GM19324 (cell line): ENCODE data around the gene PKP1.

Source experiments
- ATAC-seq: cut with Tn5 transposase; IDR thresholded peaks from one replicate; pipeline ENCODE4 v1.9.1; 2021; ENCODE audit warnings: mild to moderate bottlenecking, moderate library complexity; ENCODE audit not compliant: unreplicated experiment, low FRiP score

PKP1 gene

DNA sequence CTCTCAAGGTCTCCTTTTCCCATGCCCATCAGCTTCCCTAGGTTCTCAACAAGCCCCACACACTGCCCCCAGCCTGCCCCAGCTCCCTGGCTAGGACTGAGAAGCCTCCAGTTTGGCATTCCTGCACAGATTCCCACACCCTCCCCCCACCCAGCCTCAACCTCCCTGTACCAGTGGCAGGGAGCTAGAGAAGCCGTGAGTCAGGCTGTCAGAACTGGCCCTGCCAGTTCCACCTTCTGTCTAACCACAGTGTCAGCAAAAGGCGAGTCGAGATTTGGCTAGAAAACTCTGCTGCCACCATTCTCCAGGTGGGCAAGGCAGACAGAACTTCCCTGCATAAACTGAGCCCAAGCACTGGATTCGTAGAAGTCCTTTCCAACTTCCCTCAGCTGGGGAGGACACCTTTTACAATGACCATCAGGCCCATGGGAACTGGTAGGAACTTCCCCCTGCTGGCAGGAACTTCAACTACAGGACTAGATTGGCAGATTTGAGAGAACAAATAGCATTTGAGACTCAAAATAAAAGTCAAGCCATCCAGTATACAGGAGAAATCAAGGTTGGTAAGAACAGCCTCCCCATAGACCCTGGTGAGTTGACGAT, 63.1 kb downstream of the PKP1 start:
- ATAC-seq, result no peak

DNA sequence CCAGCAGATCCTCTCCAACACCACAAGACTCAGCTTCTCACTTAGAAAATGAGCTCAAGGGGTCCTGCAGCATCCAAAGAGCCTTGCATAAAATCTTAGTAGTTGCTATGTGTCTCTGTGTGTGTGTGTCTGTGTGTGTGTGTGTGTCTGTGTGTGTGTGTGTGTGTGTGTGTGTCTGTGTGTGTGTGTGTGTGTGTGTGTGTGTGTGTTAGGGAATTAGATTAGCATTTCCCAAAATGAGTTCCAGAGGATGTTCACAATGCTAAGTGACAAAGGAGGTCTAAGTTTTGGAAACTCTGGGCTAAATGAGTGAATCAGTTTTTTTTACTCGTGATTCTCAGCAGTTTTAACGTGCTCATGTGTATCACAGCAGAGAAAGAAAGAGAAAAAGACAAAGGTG, 63.7 kb downstream of the PKP1 start:
- no peak for ATAC-seq

DNA sequence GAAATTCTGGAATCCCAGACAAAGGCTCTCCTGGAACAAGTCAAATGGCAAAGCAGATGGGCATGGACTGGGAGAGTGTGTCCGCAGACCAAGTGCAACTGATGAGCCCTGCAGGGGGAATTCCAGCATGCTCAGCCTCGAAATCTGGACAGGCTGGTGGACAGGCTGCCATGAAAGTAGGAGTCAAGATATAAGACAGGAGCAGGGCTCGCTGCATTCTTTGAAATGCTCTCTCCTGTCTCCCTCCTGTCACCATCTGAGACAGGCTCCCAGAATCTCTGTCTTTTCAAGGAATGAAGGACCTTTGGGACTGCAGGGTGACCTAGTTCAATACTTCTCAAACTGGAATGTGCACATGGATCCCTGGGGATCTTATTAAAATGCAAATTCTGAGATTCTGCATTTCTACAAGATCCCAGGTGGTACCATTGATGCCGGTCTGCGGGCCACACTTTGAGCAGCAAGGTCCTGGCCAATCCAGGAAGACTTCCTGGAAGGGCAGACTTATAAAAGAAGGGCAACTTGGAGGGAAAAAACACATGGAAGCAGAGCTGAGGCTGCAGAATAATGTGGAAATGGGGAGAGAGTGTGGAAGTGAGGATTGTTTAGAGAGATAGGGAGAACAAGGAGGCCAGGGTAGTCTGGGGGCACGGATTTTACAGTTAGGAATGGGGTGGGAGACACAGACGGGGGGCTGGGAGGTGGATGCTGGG, 64.3 kb downstream of the PKP1 start:
- ATAC-seq, result no peak

DNA sequence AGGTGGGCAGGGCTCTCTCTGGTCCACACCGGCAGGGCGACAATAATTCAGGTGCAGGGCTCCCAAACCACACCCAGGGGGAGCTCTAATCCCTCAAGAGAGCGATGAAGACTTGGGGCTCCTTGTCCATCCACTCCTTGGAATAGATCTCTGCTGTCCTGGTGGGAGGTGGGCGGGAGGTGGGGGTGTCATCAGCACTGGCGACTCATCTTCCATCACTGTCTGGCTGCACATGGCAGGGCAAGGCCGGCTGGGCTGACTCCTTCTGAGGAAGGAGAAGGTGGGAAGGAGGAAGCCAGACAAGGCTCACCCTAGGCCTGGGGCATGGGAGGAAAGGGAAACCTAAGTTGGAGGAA, 64.9 kb downstream of the PKP1 start:
- no peak for ATAC-seq

DNA sequence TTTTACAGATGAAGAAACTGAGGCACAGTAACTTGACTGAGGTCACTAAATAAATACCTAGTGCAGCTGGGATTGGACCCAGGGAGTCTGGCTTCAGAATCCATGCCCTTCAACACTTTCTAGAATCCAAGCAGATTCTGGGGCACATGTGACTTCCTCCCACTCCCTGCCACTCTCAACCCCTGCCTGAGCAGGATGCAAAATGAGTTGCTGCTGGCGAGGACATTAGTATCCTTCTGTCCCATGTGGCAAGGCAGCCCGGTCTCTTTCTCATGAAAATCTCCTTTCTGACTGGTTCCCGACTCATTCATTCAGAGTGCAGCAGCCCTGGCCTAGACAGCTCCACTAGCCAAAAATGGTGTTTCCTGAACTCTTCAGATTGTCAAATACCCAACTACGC, 65.8 kb downstream of the PKP1 start:
- no peak for ATAC-seq

DNA sequence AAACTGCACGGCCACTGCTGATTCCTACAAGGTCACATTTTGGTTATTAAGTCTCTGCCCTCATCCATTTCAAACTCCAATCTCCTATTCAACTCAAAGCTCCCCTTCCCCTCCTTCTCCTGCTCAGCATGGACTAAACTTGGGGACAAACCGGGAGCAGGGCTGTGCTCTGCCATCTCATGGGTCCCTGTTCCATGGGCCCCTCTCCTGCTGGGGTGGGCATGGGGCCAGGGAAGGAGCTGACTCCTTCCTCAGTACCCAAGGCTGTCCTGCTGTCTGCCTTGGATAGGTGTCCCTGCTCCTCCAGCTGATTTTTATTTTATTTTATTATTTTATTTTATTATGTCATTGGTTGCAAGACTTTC, 67.0 kb downstream of the PKP1 start:
- no peak for ATAC-seq

DNA sequence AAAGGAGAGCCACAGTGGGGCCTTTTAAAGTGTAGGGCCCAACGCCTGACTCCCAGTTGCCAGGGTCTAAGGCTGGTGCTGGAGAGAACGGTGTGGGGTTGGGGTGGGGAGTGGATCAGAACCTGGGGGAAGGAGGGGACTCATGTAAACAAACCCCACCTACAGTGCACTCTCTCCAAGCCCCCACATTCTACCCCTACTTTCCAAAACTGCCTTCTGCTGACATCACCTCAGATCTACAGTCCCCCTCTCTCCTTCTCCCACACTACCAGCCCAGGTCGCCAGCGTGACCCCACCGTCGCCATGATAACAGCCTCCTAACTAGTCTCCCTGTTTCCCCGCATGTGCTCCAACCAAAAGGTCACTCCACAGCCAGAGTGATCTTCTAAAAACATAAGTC, 67.6 kb downstream of the PKP1 start:
- no peak for ATAC-seq

DNA sequence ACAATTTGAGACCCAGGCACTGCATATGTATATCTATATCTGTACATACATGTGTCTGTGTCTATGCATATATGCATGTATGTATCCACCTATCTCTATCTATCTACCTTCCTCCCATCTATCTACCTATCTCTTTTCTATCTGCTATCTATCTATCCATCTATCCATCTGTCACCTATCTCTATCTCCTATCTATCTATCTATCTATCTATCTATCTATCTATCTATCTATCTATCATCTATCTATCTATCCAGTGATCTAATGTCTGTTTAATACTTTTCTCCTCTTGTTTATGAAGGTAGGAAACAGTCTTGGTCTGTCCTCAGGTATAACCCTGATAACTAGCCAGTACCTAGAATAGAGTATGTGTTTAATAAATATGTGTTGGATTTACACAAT, 68.3 kb downstream of the PKP1 start:
- ATAC-seq, result no peak

DNA sequence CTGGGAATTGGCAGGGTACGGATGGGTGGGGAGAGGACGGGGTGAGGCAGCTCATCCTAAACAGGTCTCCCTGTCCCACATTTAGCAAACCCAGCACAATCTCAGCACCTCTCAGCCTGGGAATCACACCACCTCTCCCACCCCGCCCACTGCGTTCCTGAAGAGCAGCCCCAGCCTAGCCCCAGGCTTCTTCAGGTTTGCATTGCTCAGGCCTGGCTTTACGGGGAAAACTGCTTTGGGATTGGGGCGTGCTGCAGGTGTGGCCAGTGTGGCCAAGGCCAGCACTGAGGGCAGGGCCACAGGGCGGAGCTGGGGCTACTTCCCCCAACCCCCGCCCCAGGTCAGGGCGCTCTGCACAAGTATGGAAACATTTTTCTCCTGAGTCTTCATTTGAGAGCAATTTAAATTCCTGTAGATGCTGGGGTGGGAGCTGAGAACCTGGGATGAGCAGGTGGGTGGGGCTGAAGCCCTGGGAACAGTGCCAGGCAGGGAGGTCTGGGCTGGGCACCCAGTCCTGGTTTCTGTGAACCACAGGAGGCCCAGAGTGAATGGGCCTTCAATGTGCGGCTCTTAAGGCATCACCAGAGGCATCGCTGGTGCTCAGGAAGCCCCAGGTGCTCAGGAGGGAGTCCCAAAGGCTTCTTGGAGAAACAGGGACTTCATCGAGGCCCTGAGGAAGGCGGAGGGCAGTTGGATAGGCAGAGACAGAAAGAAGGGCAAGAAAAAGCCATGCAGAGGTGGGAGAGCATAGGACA, 70.1 kb downstream of the PKP1 start:
- ATAC-seq, result no peak

DNA sequence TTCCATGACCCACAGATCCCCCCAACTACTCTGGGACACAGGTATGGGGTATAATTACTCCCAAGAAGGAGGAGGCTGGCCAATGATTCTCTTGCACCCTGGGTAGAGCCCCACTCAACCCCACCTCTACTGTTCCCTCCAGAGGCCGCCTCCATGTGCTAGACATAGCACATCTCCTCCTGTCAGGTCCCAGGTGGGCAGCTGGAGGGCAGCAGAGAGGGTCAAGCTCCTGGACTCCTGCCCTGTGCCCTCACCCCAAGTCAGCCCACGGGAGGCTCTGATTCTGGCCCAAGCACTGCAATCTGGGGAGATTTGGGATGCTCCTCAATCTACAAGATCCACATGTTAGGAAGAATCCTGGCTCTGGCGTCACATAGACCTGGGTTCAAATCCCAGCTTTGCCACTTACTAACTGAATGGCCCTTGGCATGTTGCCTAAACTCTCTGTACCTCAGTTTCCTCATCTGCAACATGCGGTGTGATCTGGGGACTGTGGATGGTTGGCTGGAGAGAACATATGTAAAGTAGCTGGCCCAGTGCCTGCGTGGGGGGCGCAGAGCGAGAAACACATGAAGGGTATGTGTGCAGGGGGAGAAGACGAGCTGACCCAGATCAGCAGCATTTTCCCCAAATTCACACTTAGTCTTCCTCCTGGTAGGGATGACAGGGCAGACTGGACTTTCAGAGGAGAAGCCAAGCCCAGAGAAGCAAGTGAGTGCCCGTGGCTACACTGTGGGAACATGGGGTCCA, 71.0 kb downstream of the PKP1 start:
- ATAC-seq, result no peak

DNA sequence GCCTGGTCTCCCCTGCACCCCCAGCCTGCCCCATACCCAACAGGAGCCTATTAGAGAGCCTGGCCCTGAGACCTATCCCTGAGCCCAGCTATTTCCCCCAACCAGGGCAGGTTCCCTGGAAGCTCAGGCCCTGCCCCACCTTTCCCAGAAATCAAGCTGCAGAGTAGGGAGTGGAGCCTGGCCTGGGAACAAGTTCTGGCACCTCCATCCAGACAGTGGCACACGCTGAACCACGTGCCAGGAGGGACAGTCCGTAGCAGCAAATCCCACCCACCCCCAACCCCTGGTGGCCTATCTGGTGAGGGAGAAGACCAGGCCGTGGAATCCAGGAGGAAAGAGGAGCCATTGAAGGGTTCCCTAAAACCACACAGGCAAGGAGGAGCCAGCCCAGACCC, 71.6 kb downstream of the PKP1 start:
- ATAC-seq, result no peak

DNA sequence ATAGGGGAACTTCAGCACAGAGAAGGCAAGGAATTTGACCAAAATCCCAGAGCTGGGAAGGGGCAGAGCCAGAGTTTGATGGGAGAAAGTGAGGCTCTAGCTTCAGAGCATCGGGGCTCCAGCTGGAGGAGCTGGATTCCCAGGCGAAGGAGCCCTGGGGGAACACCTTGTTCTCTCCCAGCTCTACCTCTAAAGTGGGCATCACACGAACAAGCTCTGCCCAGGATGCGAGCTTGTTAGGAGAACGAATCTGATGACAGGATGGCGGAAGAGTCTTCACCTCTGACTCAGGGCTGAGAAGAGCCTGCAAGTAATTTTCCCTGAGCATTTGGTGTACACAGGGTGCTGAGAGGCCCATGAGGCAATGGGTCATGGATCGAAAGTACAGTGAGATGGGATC, 72.2 kb downstream of the PKP1 start:
- ATAC-seq, result no peak

DNA sequence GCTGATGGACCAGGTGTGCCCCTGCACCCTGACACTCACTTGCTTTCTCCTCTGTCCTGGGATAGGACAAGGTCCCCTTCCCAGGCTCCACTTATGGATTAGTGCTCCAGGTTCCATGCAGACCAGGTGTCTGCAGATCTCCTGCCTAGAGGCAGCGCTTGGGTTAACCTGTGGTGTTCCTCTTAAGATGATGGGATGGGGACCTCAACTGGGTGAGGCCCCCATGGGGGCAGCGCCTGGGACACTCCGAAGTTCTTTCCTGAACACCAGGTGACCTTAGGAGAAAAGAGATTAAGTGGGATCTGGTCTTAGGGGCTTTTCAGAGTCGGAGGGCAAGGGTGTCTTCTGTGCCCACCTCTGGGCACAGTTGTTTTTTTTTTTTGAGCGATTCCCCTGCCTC, 72.9 kb downstream of the PKP1 start:
- ATAC-seq, result no peak

DNA sequence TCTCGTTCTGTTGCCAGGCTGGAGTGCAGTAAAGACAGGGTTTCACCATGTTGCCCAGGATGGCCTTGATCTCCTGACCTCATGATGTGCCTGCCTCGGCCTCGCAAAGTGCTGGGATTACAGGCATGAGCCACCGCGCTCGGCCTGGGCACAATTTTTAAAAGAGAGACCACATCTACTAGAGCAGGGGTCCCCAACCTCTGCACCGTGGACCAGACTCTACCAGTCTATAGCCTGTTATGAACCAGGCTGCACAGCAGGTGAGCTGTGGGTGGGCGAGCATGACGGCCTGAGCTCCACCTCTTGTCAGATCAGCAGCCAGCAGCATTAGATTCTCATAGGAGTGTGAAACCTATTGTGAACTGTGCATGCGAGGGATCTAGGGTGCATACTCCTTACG, 73.4 kb downstream of the PKP1 start:
- ATAC-seq, result no peak

DNA sequence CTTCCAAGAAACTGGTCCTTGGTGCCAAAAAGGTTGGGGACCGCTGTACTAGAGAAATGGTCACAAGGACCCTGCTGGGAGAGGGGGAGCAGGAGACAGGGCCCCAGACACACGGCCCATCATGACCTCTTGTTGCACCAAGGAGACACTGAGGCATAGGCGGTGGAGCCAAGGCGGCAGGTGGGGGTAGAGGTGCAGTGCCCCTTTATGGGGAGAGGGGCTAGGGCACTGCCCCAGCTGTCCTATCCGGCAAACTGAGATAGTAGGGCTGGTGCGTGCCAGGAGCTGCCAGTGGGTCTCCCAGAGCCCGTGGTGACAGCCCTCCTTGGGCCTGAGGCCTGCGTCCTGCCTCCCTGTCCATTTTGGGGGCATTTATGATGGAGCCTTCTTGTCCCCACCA, 73.9 kb downstream of the PKP1 start:
- no peak for ATAC-seq

DNA sequence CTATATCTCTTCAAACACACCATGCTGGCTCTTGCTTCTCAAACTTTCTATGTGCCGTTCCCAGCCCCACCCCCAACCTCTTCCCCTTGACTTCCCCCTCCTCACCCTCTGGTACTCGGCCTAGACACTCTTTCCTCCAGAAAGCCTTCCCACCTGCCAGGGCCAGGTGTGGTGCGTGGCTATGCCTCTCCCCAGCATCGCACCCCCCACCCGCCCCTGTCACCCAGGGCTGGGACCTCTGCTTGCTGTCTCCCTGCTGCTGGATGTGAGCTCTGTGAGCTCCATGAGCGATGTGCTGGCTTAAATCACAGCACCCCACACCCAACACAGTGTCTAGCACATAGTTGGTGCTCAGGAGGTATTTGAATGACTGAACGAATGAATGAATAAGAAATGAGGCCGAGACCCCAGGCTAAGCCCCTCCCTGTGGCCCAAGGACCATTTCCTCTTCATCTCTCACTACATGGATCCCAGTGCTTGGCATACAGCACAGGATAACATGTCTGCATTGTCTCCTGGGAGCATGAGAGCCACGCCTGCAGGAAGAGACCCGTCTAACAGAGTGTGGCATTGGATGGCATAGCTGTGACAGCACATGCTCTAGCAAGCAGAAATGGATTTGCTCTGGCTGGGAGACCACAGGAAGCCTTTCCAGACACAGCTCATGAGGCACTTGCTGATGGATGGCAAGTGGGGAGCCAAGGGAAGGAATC, 74.5 kb downstream of the PKP1 start:
- no peak for ATAC-seq

DNA sequence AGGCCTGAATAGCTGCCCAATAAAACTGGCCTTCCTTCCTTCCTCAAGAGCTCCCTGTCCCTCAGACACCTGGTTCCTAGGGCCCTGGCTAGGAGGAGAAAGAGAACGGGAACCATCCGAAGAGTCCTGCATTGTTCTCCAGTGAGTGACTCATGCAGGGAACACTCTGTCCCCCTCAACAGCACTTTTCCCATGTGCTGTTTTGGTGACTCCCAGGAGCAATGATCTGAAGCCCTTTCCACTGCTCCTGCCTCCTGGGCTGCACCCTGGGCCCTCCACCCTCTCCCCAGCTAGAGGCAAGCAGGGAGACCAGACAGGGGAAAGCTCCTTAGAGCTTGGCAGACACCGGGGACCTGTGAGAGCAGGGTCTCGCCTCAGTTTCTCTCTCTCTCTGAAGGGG, 75.3 kb downstream of the PKP1 start:
- ATAC-seq, result no peak

DNA sequence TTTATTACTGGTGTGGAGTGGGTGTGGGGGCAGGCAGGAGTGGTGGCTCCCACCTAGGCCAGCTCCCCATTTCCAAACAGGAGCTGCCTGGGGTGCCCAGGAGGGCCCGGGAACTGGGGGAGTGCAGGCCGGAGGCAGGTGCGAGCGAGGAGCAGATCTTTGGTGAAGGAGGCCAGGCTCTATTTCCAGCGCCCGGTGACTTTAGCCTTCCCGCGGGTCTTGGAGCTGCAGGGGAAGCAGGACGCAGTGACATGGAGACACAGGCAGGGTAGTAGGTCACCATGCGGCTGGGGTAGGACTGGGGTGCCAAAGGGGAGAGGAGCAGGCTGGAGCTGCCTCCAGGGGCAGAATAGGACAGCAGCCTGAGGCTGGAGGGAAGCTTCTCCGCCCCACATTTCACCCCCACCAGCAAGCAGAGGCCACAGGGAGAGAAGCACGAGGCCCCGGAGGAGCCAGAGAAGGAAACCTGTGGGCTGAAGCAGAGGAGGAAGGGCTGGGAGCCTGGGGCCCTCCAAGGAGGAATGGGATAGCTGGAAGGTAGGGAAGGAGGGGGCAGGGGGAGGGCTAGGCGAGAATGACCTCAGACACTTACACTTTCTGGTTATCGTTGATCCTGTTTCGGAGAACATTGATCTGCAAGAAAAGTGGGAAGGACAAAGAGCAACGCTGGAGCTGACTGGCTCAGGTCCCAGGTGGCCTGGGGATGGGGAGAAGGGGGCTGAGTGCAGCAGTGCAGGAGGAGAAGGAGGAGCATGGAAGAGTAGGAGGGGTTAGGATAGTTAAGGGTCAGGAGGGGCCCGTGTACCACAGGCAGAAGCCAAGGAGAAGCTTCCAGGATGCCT, 75.9 kb downstream of the PKP1 start:
- ATAC-seq, result no peak

DNA sequence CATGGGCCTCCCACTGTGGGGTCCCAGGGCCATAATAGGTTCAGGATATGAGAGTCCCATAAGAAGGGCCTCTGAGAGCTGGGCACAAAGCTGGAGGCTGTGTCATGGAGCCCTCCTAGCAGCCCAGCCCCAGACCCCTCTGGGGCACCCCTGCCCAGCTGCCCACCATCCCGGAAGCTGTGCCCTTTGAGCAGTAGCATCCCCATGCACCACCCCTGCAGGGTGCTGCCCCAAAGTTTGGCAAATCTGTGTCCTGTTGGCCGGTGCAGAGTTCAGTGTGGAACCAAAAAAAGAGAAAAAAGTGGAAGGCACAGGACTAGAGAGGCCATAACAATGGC, 76.5 kb downstream of the PKP1 start:
- no peak for ATAC-seq

DNA sequence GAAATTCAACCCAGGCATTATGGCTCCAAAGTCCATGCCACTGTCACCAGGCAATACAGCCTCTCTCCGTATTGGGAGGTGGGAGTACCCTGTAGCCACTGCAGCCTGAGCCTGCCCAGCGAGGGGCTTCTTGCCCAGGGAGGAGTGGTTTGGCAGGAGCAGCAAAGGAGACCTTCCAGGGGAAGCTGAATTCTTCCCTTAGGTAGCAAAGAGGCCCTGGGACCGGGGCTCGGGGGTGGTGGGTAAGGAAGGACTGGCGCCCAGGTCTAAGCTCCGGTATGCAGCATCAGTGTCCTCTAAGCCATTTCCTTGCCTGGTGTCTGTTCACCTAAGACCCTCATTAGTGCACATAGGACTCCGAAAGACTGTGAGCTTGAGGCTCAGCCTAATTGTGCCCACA, 77.2 kb downstream of the PKP1 start:
- no peak for ATAC-seq
